NB4 (cell line): ENCODE measurements around the gene MNDA.

Experiments used
- DNase-seq: peaks from one replicate; pipeline ENCODE4 v3.0.0; 2010; ENCODE audit warnings: low read depth
- H3K4me3 ChIP-seq: one replicate; pipeline ENCODE4 v1.5.1; 2011; ENCODE audit warnings: mild to moderate bottlenecking, low read depth, low read length, moderate library complexity
- MAX ChIP-seq: IDR thresholded peaks from 2 replicates; pipeline ENCODE4 v1.6.1; 2011; ENCODE audit warnings: low read depth, low read length
- MYC ChIP-seq: IDR thresholded peaks from 2 replicates; pipeline ENCODE4 v1.6.1; 2011; ENCODE audit warnings: low read depth, low read length
- POLR2A ChIP-seq: IDR thresholded peaks from 2 replicates; pipeline ENCODE4 v1.6.1; 2011; ENCODE audit warnings: mild to moderate bottlenecking; ENCODE audit not compliant: insufficient read length; ENCODE audit errors: extremely low read depth
- TF ChIP-seq, protein P1 (sequence below): IDR thresholded peaks from one replicate; pipeline ENCODE4 v1.5.1; 2012; ENCODE audit warnings: low read depth, low read length

MNDA gene

DNA sequence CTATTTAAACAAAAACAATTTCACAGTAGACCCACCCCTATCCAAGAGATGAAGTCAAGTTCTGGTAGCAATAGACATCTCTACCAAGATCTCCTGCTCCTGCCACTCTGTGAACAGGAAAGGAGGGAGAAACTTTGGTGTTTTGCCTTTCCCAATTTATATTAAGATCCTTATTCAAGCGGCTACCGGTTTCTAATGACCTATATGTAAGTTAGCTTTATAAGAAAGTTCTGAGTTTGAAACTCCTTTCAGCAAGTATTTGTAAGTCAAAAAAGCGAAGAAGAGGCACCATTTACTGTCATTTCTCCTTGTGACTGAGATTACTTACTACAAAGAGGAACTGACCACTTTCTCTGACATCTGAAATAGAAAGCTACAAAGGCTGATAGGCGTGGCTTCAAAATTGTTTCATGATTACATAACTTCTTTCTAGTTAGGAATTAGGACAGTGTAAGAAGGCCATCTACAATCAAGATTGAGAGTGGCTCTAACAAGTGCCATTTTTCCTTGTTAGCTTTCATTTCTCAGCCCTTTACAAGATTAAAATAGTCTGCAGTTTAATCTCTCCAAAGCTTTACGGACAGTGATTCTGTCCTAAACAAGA lies at the start of gene MNDA:
Gene MNDA (plus strand): TSS at position 448 of the 604 bp plus-strand sequence. CDS start 10,803 bp downstream, outside the sequence.
- DNase-seq: peak; percentile 93
- TF ChIP-seq, protein P1, sequence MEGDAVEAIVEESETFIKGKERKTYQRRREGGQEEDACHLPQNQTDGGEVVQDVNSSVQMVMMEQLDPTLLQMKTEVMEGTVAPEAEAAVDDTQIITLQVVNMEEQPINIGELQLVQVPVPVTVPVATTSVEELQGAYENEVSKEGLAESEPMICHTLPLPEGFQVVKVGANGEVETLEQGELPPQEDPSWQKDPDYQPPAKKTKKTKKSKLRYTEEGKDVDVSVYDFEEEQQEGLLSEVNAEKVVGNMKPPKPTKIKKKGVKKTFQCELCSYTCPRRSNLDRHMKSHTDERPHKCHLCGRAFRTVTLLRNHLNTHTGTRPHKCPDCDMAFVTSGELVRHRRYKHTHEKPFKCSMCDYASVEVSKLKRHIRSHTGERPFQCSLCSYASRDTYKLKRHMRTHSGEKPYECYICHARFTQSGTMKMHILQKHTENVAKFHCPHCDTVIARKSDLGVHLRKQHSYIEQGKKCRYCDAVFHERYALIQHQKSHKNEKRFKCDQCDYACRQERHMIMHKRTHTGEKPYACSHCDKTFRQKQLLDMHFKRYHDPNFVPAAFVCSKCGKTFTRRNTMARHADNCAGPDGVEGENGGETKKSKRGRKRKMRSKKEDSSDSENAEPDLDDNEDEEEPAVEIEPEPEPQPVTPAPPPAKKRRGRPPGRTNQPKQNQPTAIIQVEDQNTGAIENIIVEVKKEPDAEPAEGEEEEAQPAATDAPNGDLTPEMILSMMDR: no peak
- peak; percentile 41 for TF ChIP-seq POLR2A
- TF ChIP-seq MYC: no peak
- TF ChIP-seq MAX: no peak

GRCh38 chr1:158793604-158794003 lies 37.5 kb upstream of the MNDA start:
- no peak overlapping the region for H3K4me3 ChIP-seq
- DNase-seq: peak; percentile 52
- TF ChIP-seq, protein P1: peak; percentile 46
- no peak for TF ChIP-seq POLR2A

More for the DNA sequence above, at the start of gene MNDA:
- peak within 1 kb of the TSS; percentile 86 for H3K4me3 ChIP-seq

- TF ChIP-seq MAX: no peak
- no peak for TF ChIP-seq MYC
- TF ChIP-seq, protein P1: no peak
- no peak for TF ChIP-seq POLR2A
- no peak for DNase-seq
- H3K4me3 ChIP-seq: no peak overlapping the region
Measured at GRCh38 chr1:158794247-158794646, 36.9 kb upstream of the MNDA start.

- no peak for DNase-seq
- H3K4me3 ChIP-seq: no peak overlapping the region
- TF ChIP-seq POLR2A (no peak), MAX (no peak), MYC (no peak)
- TF ChIP-seq, protein P1: no peak
Measured at GRCh38 chr1:158798531-158798930, 32.6 kb upstream of the MNDA start.

DNA sequence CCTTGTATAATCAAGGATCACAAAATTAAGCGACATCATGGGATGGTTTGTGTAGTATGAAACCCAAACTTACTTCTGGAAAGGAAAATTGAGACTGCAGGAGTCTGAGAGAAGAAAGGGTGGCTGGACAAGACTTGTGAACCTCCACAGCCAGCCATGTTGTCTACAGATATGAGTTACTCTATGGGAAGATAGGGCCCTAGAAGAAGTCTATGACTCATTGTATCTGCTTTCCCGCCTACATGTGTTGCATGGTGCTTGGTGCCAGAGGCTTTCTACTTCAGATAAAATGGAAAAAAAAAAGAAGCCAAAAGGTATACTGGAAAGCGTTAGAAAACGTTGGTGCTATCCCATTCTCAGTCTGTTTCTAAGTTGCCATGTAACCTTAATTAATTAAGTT lies 31.5 kb upstream of the MNDA start:
- no peak overlapping the region for H3K4me3 ChIP-seq
- peak; percentile 31 for DNase-seq
- TF ChIP-seq MYC: no peak

- TF ChIP-seq, protein P1: no peak
- TF ChIP-seq POLR2A (no peak), MYC (no peak), MAX (no peak)
- H3K4me3 ChIP-seq: no peak overlapping the region
- DNase-seq: no peak
Measured at GRCh38 chr1:158800526-158800925, 30.6 kb upstream of the MNDA start.
